H9 (cell line): ENCODE data around the gene MS4A15. TPM values are rescaled to one million over a fixed set of nuclear protein-coding genes. Genes with fewer than 3 reads are reported as not detected.
A peak's percentile ranks its signal among the peaks of the same experiment; 100 is the strongest.

Source experiments
- DNase-seq: peaks from one replicate; pipeline ENCODE4 v3.0.0-alpha.2; 2017
- H2AFZ ChIP-seq: one replicate; pipeline ENCODE4 v1.6.1; 2013; ENCODE audit warnings: mild to moderate bottlenecking, low read length, control low read depth, moderate library complexity
- H2AK5ac ChIP-seq: 2 replicates; pipeline ENCODE4 v1.6.1; 2013; ENCODE audit warnings: low read length, control low read depth, mixed read lengths; ENCODE audit not compliant: insufficient read length
- H2BK120ac ChIP-seq: one replicate; pipeline ENCODE4 v1.6.1; 2013; ENCODE audit warnings: low read depth, mild to moderate bottlenecking, low read length, control low read depth, inconsistent platforms; ENCODE audit not compliant: poor library complexity, severe bottlenecking
- H2BK12ac ChIP-seq: 2 replicates; pipeline ENCODE4 v1.6.1; 2013; ENCODE audit warnings: low read length, control low read depth, mixed read lengths, low read depth; ENCODE audit not compliant: insufficient read length
- H2BK15ac ChIP-seq: 2 replicates; pipeline ENCODE4 v1.6.1; 2013; ENCODE audit warnings: low read depth, low read length, control low read depth
- H2BK20ac ChIP-seq: one replicate; pipeline ENCODE4 v1.6.1; 2013; ENCODE audit warnings: low read depth, mild to moderate bottlenecking, low read length, control low read depth, inconsistent platforms; ENCODE audit not compliant: poor library complexity, severe bottlenecking
- H2BK5ac ChIP-seq: 2 replicates; pipeline ENCODE4 v1.6.1; 2013; ENCODE audit warnings: low read length, control low read depth, mixed read lengths; ENCODE audit not compliant: insufficient read length
- H3K14ac ChIP-seq: 2 replicates; pipeline ENCODE4 v1.6.1; 2013; ENCODE audit warnings: low read length, control low read depth; ENCODE audit not compliant: insufficient read depth
- H3K18ac ChIP-seq: 2 replicates; pipeline ENCODE4 v1.6.1; 2013; ENCODE audit warnings: low read depth, mild to moderate bottlenecking, mixed read lengths, low read length, control low read depth; ENCODE audit not compliant: insufficient read length
- H3K23ac ChIP-seq: 2 replicates; pipeline ENCODE4 v1.6.1; 2013; ENCODE audit warnings: low read length, control low read depth, mixed read lengths, low read depth; ENCODE audit not compliant: insufficient read length
- H3K23me2 ChIP-seq: 2 replicates; pipeline ENCODE4 v1.6.1; 2013; ENCODE audit warnings: low read depth, mild to moderate bottlenecking, mixed read lengths, low read length, control low read depth; ENCODE audit not compliant: insufficient read length, poor library complexity, severe bottlenecking
- H3K27ac ChIP-seq: 2 replicates; pipeline ENCODE4 v1.5.1; 2013; ENCODE audit warnings: low read length, control low read depth, mixed read lengths, low read depth; ENCODE audit not compliant: insufficient read length
- H3K27me3 ChIP-seq: 2 replicates; pipeline ENCODE4 v1.6.1; 2013; ENCODE audit warnings: low read length, control low read depth, inconsistent platforms; ENCODE audit not compliant: insufficient read depth
- H3K4ac ChIP-seq: 2 replicates; pipeline ENCODE4 v1.6.1; 2013; ENCODE audit warnings: low read depth, mild to moderate bottlenecking, control low read depth, inconsistent platforms, low read length, moderate library complexity
- H3K4me1 ChIP-seq: 2 replicates; pipeline ENCODE4 v1.6.1; 2013; ENCODE audit warnings: low read length, control low read depth, inconsistent platforms; ENCODE audit not compliant: insufficient read depth
- H3K4me2 ChIP-seq: 2 replicates; pipeline ENCODE4 v1.6.1; 2013; ENCODE audit warnings: low read length, control low read depth, mixed read lengths; ENCODE audit not compliant: insufficient read length, insufficient read depth
- H3K56ac ChIP-seq: 2 replicates; pipeline ENCODE4 v1.6.1; 2013; ENCODE audit warnings: low read depth, mild to moderate bottlenecking, mixed read lengths, low read length, control low read depth; ENCODE audit not compliant: insufficient read length
- H3K79me1 ChIP-seq: 2 replicates; pipeline ENCODE4 v1.6.1; 2013; ENCODE audit warnings: low read depth, mild to moderate bottlenecking, moderate library complexity, low read length, control low read depth, inconsistent platforms; ENCODE audit not compliant: insufficient read depth, poor library complexity, severe bottlenecking
- H3K79me2 ChIP-seq: 2 replicates; pipeline ENCODE4 v1.6.1; 2013; ENCODE audit warnings: low read length, control low read depth, inconsistent platforms; ENCODE audit not compliant: insufficient read depth
- H3K9ac ChIP-seq: 2 replicates; pipeline ENCODE4 v1.6.1; 2013; ENCODE audit warnings: low read length, control low read depth, mixed read lengths; ENCODE audit not compliant: insufficient read length; ENCODE audit errors: extremely low read depth
- H3K9me3 ChIP-seq: one replicate; pipeline ENCODE4 v1.6.1; 2013; ENCODE audit warnings: low read depth, low read length, inconsistent platforms; ENCODE audit not compliant: control insufficient read depth
- H3T11ph ChIP-seq: one replicate; pipeline ENCODE4 v1.6.1; 2013; ENCODE audit warnings: mild to moderate bottlenecking, low read length, control low read depth, inconsistent platforms
- H4K20me1 ChIP-seq: one replicate; pipeline ENCODE4 v1.6.1; 2013; ENCODE audit not compliant: control insufficient read depth, insufficient read length, insufficient read depth
- H4K5ac ChIP-seq: 2 replicates; pipeline ENCODE4 v1.6.1; 2013; ENCODE audit warnings: low read depth, mild to moderate bottlenecking, mixed read lengths, low read length, control low read depth; ENCODE audit not compliant: insufficient read length
- H4K8ac ChIP-seq: replicated peaks from 2 replicates; pipeline ENCODE4 v1.6.1; 2013; ENCODE audit warnings: low read length, control low read depth, mixed read lengths, low read depth; ENCODE audit not compliant: insufficient read length
- H4K91ac ChIP-seq: 2 replicates; pipeline ENCODE4 v1.6.1; 2013; ENCODE audit warnings: low read depth, mild to moderate bottlenecking, moderate library complexity, mixed read lengths, low read length, control low read depth; ENCODE audit not compliant: insufficient read length
- H3K27ac Mint-ChIP-seq, 3 experiments: 2 replicates in 2 of 3; 3 replicates in 1 of 3; pipeline ENCODE4 v1.8.0; 2020 to 2021; ENCODE audit warnings: mixed read lengths in 3 of 3, mild to moderate bottlenecking in 1 of 3, moderate library complexity in 1 of 3
- H3K27me3 Mint-ChIP-seq: 2 replicates; pipeline ENCODE4 v1.8.0; 2021; ENCODE audit warnings: low read depth, mild to moderate bottlenecking, moderate library complexity, mixed read lengths
- H3K36me3 Mint-ChIP-seq, 3 experiments: 2 replicates in 2 of 3; 3 replicates in 1 of 3; pipeline ENCODE4 v1.8.0; 2020 to 2021; ENCODE audit warnings: low read depth in 3 of 3, mixed read lengths in 3 of 3; ENCODE audit not compliant: insufficient read depth in 1 of 3
- H3K4me1 Mint-ChIP-seq, 2 experiments: 2 replicates each; pipeline ENCODE4 v1.8.0; 2020; ENCODE audit warnings: mixed read lengths in 2 of 2
- H3K4me3 Mint-ChIP-seq, 2 experiments: 2 replicates in 1 of 2; 3 replicates in 1 of 2; pipeline ENCODE4 v1.8.0; 2020 to 2021; ENCODE audit warnings: mild to moderate bottlenecking in 2 of 2, mixed read lengths in 2 of 2, moderate library complexity in 1 of 2
- H3K9me3 Mint-ChIP-seq, 2 experiments: 2 replicates in 1 of 2; 3 replicates in 1 of 2; pipeline ENCODE4 v1.8.0; 2020; ENCODE audit warnings: mild to moderate bottlenecking in 2 of 2, mixed read lengths in 2 of 2, moderate library complexity in 1 of 2
- WGBS: extraction: QIAGEN DNeasy Blood & Tissue Kit; methylation state at CpG from one replicate; pipeline ENCODE4 v1.1.7; 2013; ENCODE audit warnings: missing lambda C conversion rate, low lambda C conversion rate, mixed read lengths; ENCODE audit not compliant: insufficient read length; ENCODE audit errors: extremely low coverage; 5-methylcytosine and 5-hydroxymethylcytosine counted together
- total RNA-seq: library from RNA; stranded (reverse); gene quantifications from 2 replicates; pipeline ENCODE4 v1.2.1, GENCODE V29; 2021
- TF ChIP-seq, protein P1 (sequence below): fragments of 200-600 bp; sonication (generic); conservative IDR thresholded peaks from 3 replicates; pipeline ENCODE4 v1.8.0; 2021; ENCODE audit warnings: antibody characterized with exemption, mild to moderate bottlenecking

The MS4A15 gene
- total RNA-seq, 1 experiment from 2014 or later = 0.11 TPM

DNA sequence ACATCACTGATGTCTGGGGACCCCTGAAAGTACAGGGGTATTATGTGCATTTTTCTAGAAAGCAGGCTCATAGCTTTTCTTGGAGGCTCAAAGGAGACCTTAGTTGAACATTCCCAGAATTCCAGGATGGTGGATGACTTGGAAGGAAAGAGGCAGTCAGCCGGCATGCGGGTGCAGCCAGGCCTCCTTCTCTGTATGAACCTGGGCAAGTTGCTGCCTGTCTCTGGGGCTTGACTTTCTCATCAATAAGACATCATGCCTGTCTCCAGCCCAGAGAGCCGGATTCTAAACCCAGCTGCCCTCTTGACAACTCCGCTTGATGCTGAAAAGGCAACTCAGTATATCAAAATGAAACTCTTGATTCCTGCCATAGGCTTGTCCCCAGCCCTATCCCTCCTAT is 12.6 kb downstream of the MS4A15 start:
- H3K4me1 ChIP-seq = no peaks in the 10 kb centered on the region

More for the DNA sequence above, 12.6 kb downstream of the MS4A15 start:
- H2BK12ac ChIP-seq = no peak overlapping the region
- no peaks in the 10 kb centered on the region for H4K20me1 ChIP-seq
- H2BK15ac ChIP-seq = no peak overlapping the region
- H3K4ac ChIP-seq = no peak overlapping the region
- H4K91ac ChIP-seq = no peak overlapping the region
- Mint-ChIP-seq H3K4me1 (peaks cover 5 to 9% of the 10 kb centered on the region in 2 experiments; a peak in 3 of 4 replicates), H3K27me3 (peaks cover 30% of the 10 kb centered on the region), H3K27ac (peak overlapping the region in 1 of 3 experiments; percentile 40; a peak in 1 of 7 replicates), H3K36me3 (peaks cover 0 to 5% (median 0%) of the 10 kb centered on the region in 3 experiments; a peak in 1 of 7 replicates), H3K4me3 (no peak overlapping the region), H3K9me3 (peaks cover 3% of the 10 kb centered on the region in 2 experiments; a peak in 3 of 5 replicates)
- H2BK5ac ChIP-seq = no peak overlapping the region
- H3K14ac ChIP-seq = no peak overlapping the region
- no peak overlapping the region for H2AFZ ChIP-seq
- H3K18ac ChIP-seq = no peak overlapping the region
- no peaks in the 10 kb centered on the region for H3K79me1 ChIP-seq
- no peak overlapping the region for H3K23ac ChIP-seq
- no peak overlapping the region for H3K27ac ChIP-seq
- no peak for DNase-seq
- H3K27me3 ChIP-seq = no peaks in the 10 kb centered on the region
- H3K9ac ChIP-seq = no peak overlapping the region
- H4K5ac ChIP-seq = no peak overlapping the region
- no peaks in the 10 kb centered on the region for H3K9me3 ChIP-seq
- WGBS = no CpG with 5 or more reads among the region's 4 CpGs
- no peaks in the 10 kb centered on the region for H3K79me2 ChIP-seq
- H2AK5ac ChIP-seq = no peak overlapping the region
- H3K56ac ChIP-seq = no peak overlapping the region
- no peaks in the 10 kb centered on the region for H3K23me2 ChIP-seq
- no peak overlapping the region for H4K8ac ChIP-seq
- no peak overlapping the region for H3K4me2 ChIP-seq
- no peak overlapping the region for H2BK120ac ChIP-seq
- no peak overlapping the region for H2BK20ac ChIP-seq
- TF ChIP-seq, protein P1, sequence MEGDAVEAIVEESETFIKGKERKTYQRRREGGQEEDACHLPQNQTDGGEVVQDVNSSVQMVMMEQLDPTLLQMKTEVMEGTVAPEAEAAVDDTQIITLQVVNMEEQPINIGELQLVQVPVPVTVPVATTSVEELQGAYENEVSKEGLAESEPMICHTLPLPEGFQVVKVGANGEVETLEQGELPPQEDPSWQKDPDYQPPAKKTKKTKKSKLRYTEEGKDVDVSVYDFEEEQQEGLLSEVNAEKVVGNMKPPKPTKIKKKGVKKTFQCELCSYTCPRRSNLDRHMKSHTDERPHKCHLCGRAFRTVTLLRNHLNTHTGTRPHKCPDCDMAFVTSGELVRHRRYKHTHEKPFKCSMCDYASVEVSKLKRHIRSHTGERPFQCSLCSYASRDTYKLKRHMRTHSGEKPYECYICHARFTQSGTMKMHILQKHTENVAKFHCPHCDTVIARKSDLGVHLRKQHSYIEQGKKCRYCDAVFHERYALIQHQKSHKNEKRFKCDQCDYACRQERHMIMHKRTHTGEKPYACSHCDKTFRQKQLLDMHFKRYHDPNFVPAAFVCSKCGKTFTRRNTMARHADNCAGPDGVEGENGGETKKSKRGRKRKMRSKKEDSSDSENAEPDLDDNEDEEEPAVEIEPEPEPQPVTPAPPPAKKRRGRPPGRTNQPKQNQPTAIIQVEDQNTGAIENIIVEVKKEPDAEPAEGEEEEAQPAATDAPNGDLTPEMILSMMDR = no peak
- H3T11ph ChIP-seq = no peak overlapping the region
